Measurements from ENCODE around the gene SH2D7.

GRCh38 chr15:78097667-78098066 lies 5.3 kb downstream of the SH2D7 start:
- TF ChIP-seq CTCF (IDR thresholded peaks at IDR 0.05) (no peak), POLR2A (IDR thresholded peaks at IDR 0.05) (no peak)
